Skeletal muscle cell (primary cell): ENCODE data around the gene KAT2B.

Experiments
- DNase-seq: peaks from one replicate; pipeline ENCODE4 v3.0.0-alpha.2; 2010; ENCODE audit warnings: low read depth
- H3K4me3 ChIP-seq: 2 replicates; pipeline ENCODE4 v1.5.1; 2011; ENCODE audit warnings: low read depth, mild to moderate bottlenecking, control low read depth, low read length, moderate library complexity

Gene KAT2B

DNA sequence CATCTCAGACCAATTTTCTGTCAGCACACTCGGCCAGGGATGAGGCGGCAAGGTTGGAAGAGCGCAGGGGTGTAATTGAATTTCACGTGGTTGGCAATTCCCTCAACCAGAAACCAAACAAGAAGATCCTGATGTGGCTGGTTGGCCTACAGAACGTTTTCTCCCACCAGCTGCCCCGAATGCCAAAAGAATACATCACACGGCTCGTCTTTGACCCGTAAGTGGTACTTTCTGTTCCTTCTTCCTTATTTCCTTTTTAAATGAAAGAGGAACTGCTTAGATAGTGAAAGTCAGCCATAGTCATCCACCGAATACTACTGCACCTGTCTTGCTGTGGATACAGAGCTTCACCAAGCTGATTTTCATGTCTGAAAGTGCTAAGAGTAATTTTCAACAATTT, 85.7 kb downstream of the KAT2B start:
- DNase-seq, result no peak
- H3K4me3 ChIP-seq, result no peak overlapping the region

DNA sequence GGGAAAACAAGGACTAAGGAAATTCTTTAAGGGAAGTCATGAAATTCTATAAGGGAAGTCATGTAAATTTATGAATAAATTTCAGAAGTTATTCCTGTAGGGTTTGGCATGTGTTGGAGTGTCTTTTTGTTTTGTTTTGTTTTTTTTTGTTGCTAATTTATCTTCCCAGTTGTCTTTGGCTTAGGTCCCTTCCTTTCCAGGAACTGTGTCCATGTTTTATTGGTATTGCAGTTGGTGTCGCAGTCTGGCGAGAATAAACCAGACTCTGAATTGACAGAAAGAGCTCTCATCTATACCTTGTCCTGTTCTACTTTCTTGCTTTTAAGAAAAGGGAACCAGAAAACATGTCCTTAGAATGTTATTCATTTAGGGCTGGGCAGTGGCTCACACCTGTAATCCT, 88.1 kb downstream of the KAT2B start:
- no peak for DNase-seq
- no peak overlapping the region for H3K4me3 ChIP-seq

GRCh38 chr3:20130106-20130505, 89.9 kb downstream of the KAT2B start:
- H3K4me3 ChIP-seq, result no peak overlapping the region
- no peak for DNase-seq

- no peak overlapping the region for H3K4me3 ChIP-seq
- no peak for DNase-seq
Measured at GRCh38 chr3:20136231-20136630, 96.0 kb downstream of the KAT2B start.

DNA sequence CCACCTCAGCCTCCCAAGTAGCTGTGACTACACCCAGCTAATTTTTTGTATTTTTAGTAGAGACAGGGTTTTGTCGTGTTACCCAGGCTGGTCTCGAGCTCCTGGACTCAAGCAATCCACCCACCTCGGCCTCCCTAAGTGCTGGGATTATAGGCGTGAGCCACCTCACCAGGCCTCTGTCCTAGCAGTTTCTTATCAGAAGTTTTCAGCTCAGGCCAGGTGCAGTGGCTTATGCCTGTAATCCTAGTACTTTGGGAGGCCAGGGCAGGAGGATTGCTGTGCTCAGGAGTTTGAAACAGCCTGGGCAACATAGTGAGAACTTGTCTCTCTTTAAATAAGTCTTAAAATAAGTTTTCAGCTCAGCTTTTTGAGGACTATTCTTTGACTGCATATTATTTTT, 97.4 kb downstream of the KAT2B start:
- DNase-seq, result no peak
- no peak overlapping the region for H3K4me3 ChIP-seq

GRCh38 chr3:20140881-20141280, 100.6 kb downstream of the KAT2B start:
- H3K4me3 ChIP-seq, result no peak overlapping the region
- DNase-seq, result no peak

- DNase-seq, result no peak
- H3K4me3 ChIP-seq, result no peak overlapping the region
Measured at GRCh38 chr3:20141316-20141715, 101.1 kb downstream of the KAT2B start.

DNA sequence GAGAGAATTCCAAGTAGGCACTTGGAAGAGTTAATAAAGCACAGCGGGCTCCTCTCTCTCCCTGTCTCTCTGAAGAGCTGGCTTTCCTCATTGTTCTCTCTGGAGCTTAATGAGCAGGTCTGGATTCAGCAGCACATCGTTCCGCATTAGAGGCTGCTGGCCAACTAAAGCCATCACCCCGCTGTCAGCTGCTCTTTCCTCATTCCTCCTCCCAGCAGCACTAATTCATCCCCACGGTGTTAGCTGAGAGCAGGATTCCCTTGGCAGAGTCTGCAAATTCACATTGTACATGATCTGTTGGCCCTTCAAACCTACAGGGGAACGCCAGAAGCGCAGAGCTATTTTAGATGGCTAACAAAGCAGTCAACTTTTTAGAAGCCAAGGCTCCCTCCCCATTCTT, 101.6 kb downstream of the KAT2B start:
- no peak overlapping the region for H3K4me3 ChIP-seq
- peak; percentile 48 for DNase-seq

GRCh38 chr3:20142517-20142916, 102.3 kb downstream of the KAT2B start:
- no peak overlapping the region for H3K4me3 ChIP-seq
- DNase-seq, result no peak

GRCh38 chr3:20143519-20143918, 103.3 kb downstream of the KAT2B start:
- H3K4me3 ChIP-seq, result no peak overlapping the region
- no peak for DNase-seq

DNA sequence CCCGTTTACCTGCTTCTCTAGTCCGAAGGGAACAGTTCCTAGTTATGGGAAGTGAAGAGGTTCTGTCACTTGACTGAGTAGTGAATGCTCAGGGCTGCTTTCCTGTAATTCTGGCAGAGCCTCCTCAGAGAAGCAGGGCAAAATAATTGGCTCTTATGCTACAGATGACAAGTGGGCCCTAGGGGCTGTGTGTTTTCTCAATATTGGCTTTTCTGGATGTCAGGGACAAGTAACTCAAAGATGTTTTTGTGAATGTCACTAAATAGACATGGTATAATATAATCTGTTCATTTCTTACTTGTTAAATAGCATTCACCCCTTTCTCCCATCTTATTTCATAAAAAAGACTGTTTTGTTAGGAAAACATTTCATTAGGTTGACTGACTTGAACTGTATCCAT, 105.6 kb downstream of the KAT2B start:
- no peak for DNase-seq
- H3K4me3 ChIP-seq, result no peak overlapping the region

DNA sequence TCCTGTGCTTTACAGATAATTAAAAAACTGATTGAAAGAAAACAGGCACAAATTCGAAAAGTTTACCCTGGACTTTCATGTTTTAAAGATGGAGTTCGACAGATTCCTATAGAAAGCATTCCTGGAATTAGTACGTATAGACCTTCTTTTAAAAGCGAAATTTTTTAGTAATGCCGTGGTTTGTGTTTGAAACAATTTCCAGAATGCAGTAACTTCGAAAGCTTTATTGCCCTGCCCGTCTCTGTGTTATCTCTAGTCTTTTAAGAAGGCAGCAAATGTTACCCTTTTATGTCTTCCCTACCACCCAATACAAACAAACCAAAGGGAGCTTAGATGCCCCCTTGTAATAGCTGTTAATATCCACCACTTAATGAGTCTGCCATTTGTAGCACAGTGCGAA, 106.1 kb downstream of the KAT2B start:
- DNase-seq, result no peak
- H3K4me3 ChIP-seq, result no peak overlapping the region

DNA sequence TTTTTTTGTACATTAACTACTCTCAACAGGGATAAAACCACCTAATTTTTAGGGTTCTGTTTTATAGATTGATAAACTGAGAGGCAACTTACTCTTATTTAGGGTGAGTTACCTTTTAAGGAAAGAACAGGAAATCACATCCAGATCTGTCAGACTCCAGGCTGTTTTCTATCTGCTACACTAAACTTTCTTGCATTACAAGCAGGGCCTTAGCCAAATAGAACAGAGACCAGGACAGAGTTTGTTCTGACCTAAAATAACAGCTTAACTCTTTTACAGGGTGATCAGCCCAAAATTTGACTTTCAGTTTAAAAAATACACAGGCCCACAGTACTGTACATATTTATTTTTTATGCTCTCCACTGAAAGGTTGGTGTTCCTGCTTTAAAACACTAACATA, 107.1 kb downstream of the KAT2B start:
- no peak for DNase-seq
- H3K4me3 ChIP-seq, result no peak overlapping the region

DNA sequence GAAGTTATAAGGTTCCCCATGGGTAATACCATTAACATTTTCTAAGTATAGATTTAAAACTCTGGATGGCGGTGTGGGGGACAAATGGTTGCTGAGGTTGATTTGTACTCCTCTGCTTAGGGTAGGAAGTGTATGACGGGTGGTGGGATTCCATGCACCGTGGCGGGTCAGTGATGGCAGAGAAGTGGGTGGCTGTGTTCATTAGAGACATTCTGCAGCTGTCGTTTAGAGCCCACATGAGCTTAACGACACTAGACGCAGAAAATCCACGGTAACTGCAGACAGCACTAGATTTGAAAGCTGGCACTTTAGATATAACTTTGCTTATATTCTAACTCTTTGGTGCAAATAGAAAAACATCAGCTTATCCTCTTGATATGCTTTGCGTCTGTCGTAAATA, 108.2 kb downstream of the KAT2B start:
- no peak for DNase-seq
- H3K4me3 ChIP-seq, result no peak overlapping the region

GRCh38 chr3:20154078-20154477, 113.8 kb downstream of the KAT2B start:
- DNase-seq, result no peak
- no peak overlapping the region for H3K4me3 ChIP-seq

DNA sequence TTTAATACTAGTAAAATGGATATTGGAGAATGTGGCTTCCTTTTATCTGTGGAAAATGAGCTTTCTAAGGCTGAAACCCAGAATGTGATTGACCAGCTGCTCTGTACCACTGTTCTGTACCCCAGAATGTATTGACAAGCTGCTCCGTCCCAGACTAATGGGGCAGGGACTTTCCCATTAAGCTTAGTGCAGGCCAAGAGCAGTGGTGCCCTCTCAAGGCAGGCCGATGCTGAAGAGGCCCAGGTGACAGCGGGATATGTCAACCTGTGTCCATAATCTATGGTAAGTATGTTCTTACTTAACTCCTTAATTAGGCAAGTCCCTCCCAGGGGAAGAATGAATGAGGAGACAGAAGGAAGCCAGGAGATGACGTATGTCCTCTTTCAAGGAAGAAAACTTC, 114.7 kb downstream of the KAT2B start:
- DNase-seq, result no peak
- no peak overlapping the region for H3K4me3 ChIP-seq

- no peak overlapping the region for H3K4me3 ChIP-seq
- DNase-seq, result no peak
Measured at GRCh38 chr3:20160230-20160629, 120.0 kb downstream of the KAT2B start.

GRCh38 chr3:20161714-20162113, 121.5 kb downstream of the KAT2B start:
- no peak overlapping the region for H3K4me3 ChIP-seq
- no peak for DNase-seq

GRCh38 chr3:20173844-20174410, 133.7 kb downstream of the KAT2B start:
- no peak overlapping the region for H3K4me3 ChIP-seq
- DNase-seq, result no peak

GRCh38 chr3:20181276-20181675, 141.0 kb downstream of the KAT2B start:
- DNase-seq, result no peak
- no peak overlapping the region for H3K4me3 ChIP-seq

- no peak for DNase-seq
- H3K4me3 ChIP-seq, result no peak overlapping the region
Measured at GRCh38 chr3:20182206-20182605, 142.0 kb downstream of the KAT2B start.

- peak overlapping the region; percentile 93 for H3K4me3 ChIP-seq
Measured at GRCh38 chr3:20185331-20185678, 145.1 kb downstream of the KAT2B start.

More at GRCh38 chr3:20185331-20185678, 145.1 kb downstream of the KAT2B start:
- no peak for DNase-seq
